ENCODE measurements around the gene PPRC1. TPM values are rescaled to one million over a fixed set of nuclear protein-coding genes. Genes with fewer than 3 reads are reported as not detected.

Gene PPRC1, protein sequence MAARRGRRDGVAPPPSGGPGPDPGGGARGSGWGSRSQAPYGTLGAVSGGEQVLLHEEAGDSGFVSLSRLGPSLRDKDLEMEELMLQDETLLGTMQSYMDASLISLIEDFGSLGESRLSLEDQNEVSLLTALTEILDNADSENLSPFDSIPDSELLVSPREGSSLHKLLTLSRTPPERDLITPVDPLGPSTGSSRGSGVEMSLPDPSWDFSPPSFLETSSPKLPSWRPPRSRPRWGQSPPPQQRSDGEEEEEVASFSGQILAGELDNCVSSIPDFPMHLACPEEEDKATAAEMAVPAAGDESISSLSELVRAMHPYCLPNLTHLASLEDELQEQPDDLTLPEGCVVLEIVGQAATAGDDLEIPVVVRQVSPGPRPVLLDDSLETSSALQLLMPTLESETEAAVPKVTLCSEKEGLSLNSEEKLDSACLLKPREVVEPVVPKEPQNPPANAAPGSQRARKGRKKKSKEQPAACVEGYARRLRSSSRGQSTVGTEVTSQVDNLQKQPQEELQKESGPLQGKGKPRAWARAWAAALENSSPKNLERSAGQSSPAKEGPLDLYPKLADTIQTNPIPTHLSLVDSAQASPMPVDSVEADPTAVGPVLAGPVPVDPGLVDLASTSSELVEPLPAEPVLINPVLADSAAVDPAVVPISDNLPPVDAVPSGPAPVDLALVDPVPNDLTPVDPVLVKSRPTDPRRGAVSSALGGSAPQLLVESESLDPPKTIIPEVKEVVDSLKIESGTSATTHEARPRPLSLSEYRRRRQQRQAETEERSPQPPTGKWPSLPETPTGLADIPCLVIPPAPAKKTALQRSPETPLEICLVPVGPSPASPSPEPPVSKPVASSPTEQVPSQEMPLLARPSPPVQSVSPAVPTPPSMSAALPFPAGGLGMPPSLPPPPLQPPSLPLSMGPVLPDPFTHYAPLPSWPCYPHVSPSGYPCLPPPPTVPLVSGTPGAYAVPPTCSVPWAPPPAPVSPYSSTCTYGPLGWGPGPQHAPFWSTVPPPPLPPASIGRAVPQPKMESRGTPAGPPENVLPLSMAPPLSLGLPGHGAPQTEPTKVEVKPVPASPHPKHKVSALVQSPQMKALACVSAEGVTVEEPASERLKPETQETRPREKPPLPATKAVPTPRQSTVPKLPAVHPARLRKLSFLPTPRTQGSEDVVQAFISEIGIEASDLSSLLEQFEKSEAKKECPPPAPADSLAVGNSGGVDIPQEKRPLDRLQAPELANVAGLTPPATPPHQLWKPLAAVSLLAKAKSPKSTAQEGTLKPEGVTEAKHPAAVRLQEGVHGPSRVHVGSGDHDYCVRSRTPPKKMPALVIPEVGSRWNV (N-terminal part only)
- total RNA-seq (2021; ENCODE audit: unreplicated experiment) (87.9 TPM), Bru-seq, nascent RNA (percentile 97 among the genes with signal in this experiment), BruChase-seq, experiment 1, labeled RNA remaining after a 2-hour chase (percentile 98 among the genes with signal in this experiment), BruChase-seq, experiment 2, labeled RNA remaining after a 6-hour chase (percentile 93 among the genes with signal in this experiment)
- 58.1 TPM for polyA plus RNA-seq (2012; ENCODE audit: insufficient read length)
- long read RNA-seq, full-length matches to known transcripts = 18 of 50 reads
- long read RNA-seq, partial matches to known transcripts = 19 of 50 reads
- long read RNA-seq, other reads (novel, unspliced or antisense) = 13 of 50 reads

DNA sequence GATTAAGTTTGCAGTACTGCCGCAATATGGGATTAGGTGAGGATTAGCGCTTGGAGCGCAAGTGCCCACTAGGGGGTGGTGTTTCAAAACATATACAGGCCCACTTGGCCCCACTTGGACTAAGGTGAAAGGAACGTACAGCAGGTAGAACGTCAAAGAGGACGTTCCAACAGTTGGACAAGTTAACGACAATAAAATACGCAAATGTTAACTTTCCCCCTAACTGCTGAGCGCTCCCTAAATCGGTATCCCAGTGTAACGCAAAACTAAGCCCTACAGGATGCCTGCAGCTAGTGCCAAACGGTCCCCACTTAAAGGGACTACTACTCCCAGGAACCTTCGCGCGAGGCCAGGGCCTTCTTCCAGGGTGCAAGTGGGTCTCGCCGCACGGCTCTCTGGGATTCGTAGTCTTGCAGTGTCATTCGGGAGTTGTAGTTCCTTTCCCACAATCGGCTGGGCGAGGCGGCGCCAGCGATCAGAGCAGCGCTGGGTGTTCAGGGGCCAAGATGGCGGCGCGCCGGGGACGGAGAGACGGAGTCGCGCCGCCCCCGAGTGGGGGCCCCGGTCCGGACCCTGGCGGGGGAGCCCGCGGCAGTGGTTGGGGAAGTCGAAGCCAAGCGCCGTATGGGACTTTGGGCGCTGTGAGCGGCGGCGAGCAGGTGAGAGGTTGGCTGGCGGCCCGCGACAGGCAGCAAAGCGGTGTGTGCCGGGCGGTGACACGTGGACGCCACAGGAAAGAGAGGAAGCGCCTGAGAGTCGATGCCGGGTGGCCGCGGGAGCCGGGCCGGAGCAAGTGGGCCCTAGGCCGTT lies at the start of gene PPRC1:
Gene PPRC1, plus strand, starts transcription at position 478 of the 810 bp plus-strand sequence. Its CDS starts 29 bp downstream, at position 507.
- H3K27ac ChIP-seq (ENCODE audit: low read length) = peak within 1 kb of the TSS; percentile 96
- in situ Hi-C loops (cut with HindIII; ENCODE audit: low pct_unique_long_range_greater_than_20kb, low sequenced_read_pairs) = no loop called here
- H3K27me3 ChIP-seq (ENCODE audit: control insufficient read depth, insufficient read depth, low read length) = no peaks in the 10 kb centered on the region
- ChIA-PET POLR2A (no interaction called here), CTCF (interaction anchor here (0.6 to 1.4 kb wide), 3 partner anchors 14 to 111 kb away, joined by 3 to 5 read pairs (median 4); no protein-coding TSS in a partner anchor)
- BruUV-seq (replicated peaks) = TSS peak; percentile 88
- no peaks in the 10 kb centered on the region for H3K9me3 ChIP-seq (ENCODE audit: control insufficient read depth, insufficient read depth, low read depth, low read length)
- intact Hi-C loops (cut with micrococcal nuclease; ENCODE audit: unreplicated experiment) = no loop called here
- H3K4me1 ChIP-seq (ENCODE audit: control insufficient read depth, insufficient read depth, low read length) = peaks cover 32% of the 10 kb centered on the region
- peaks cover 5% of the 10 kb centered on the region; the same call in 1 of the 2 replicates for H3K36me3 ChIP-seq (ENCODE audit: control insufficient read depth, insufficient read depth, low read length)
- TF ChIP-seq POLR2AphosphoS5 (IDR thresholded peaks at IDR 0.05; ENCODE audit: low read depth, low read length) (peak; percentile 89), SIN3A (IDR thresholded peaks at IDR 0.05; ENCODE audit: borderline replicate concordance, insufficient read depth, low read depth, low read length) (no peak; the same call in 1 of the 2 replicates), TCF7L2 (IDR thresholded peaks at IDR 0.05; ENCODE audit: low read depth, low read length) (peak; percentile 62; the same call in 1 of the 2 replicates)
- TF ChIP-seq, protein P1, sequence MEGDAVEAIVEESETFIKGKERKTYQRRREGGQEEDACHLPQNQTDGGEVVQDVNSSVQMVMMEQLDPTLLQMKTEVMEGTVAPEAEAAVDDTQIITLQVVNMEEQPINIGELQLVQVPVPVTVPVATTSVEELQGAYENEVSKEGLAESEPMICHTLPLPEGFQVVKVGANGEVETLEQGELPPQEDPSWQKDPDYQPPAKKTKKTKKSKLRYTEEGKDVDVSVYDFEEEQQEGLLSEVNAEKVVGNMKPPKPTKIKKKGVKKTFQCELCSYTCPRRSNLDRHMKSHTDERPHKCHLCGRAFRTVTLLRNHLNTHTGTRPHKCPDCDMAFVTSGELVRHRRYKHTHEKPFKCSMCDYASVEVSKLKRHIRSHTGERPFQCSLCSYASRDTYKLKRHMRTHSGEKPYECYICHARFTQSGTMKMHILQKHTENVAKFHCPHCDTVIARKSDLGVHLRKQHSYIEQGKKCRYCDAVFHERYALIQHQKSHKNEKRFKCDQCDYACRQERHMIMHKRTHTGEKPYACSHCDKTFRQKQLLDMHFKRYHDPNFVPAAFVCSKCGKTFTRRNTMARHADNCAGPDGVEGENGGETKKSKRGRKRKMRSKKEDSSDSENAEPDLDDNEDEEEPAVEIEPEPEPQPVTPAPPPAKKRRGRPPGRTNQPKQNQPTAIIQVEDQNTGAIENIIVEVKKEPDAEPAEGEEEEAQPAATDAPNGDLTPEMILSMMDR (IDR thresholded peaks at IDR 0.05) = peak; percentile 96
- ATAC-seq = peak; percentile 97
- peak within 1 kb of the TSS; percentile 91 to 99 for H3K4me3 ChIP-seq (ENCODE audit: low read depth in 2 of 2, low read length in 2 of 2)
- peak; percentile 98 for DNase-seq (ENCODE audit: low read depth, low spot score)

DNA sequence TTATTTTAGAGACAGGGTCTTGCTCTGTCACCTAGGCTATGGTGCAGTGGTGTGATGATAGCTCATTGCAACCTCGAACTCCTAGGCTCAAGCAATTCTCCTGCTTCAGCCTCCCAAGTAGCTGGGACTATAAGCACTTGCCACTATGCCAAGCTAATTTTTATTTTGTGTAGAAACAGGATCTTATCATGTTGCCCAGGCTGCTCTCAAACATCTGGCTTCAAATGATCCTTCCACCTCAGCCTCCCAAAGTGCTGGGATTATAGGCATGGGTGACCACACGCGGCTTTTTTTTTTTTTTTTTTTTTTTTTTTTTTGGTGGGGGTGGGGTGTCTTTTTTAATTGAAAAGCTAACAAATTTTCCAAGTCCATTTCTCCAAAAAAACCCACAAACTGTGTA lies 49.3 kb upstream of the PPRC1 start:
- TF ChIP-seq TCF7L2 (IDR thresholded peaks at IDR 0.05; ENCODE audit: low read depth, low read length) = no peak
- Histone ChIP-seq H3K9me3 (ENCODE audit: control insufficient read depth, insufficient read depth, low read depth, low read length) (no peaks in the 10 kb centered on the region), H3K4me3 (ENCODE audit: low read depth in 2 of 2, low read length in 2 of 2) (no peak overlapping the region), H3K36me3 (ENCODE audit: control insufficient read depth, insufficient read depth, low read length) (no peaks in the 10 kb centered on the region), H3K27ac (ENCODE audit: low read length) (no peak overlapping the region), H3K4me1 (ENCODE audit: control insufficient read depth, insufficient read depth, low read length) (no peaks in the 10 kb centered on the region), H3K27me3 (ENCODE audit: control insufficient read depth, insufficient read depth, low read length) (no peaks in the 10 kb centered on the region)
- POLR2A ChIA-PET = interaction anchor here (0.7 kb wide), 1 partner anchor 63 kb away, joined by 3 read pairs; no protein-coding TSS in a partner anchor
- intact Hi-C loops (cut with micrococcal nuclease; ENCODE audit: unreplicated experiment) = no loop called here
- no peak for ATAC-seq
- no peak for DNase-seq (ENCODE audit: low read depth, low spot score)
- BruUV-seq (replicated peaks) = no TSS peak
- in situ Hi-C loops (cut with HindIII; ENCODE audit: low pct_unique_long_range_greater_than_20kb, low sequenced_read_pairs) = no loop called here
- CTCF ChIA-PET = interaction anchor here (0.7 to 1.2 kb wide), 2 partner anchors 11 to 315 kb away, joined by 7 to 15 read pairs; no protein-coding TSS in a partner anchor
